Amniotic epithelial cell (primary cell): ENCODE measurements around the gene RAPGEF6.
A peak's percentile ranks its signal among the peaks of the same experiment; 100 is the strongest.
"Not testable (repeated sequence)": the region's sequence is repeated elsewhere in the genome, so short reads cannot be mapped to it uniquely, and the experiment has no call there.

Source experiments
- DNase-seq: peaks from one replicate; pipeline ENCODE4 v3.0.0-alpha.2; 2010; ENCODE audit warnings: low read depth

The RAPGEF6 gene

DNA sequence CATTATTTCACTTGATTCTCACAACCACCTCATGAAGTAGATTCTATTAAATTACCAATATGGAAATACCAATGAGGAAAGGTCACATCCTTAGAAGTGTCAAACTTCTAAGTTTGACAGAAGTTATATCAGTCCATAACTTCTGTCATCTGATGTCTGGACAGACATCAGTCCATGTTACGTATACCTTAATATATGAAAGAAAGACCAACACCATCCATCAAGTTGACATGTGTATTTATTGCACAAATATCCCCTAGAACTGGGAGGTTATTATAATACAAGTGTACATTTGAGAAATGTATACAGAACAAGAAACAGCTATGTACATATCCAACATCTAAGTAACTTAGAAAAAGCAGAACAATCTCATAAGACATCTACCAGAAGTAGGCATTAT, 6.5 kb upstream of the RAPGEF6 start:
- no peak for DNase-seq

DNA sequence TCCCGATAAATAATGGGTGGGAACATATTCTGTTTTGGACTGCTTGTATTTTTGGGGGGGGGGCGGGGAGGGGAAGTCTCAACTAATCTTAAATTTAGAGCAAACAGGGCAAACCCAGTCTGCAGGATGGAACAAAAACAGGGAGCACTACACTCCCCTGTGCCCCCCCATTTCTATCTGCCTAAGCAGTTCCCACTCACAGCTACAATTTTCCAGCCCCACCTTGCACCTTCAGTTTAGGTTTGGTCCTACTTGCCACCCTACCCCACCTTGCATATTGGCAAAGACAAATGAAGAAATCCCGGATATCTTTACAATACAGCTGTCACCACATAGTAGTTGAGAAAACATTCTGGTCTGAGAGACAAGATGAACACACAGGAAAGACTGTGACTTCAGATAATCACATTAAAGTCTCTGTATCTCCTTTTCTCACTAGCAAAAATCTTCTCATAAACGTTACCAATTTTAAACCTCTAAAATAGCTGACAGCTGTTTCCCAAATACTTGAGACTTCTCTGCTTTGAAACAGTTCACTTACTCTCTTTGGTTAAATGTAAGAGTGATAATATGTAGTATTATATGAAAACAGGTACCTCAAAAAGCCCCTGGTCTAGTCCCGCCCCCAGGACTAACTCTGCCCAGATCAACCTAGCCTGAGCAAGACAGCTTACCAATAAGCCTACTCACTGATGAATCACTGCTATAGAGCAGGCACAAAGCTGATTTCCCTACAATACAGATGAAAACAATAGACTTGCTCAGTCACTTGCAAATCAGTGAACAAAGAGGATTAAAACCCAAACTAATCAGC, 5.2 kb upstream of the RAPGEF6 start:
- DNase-seq: no peak

DNA sequence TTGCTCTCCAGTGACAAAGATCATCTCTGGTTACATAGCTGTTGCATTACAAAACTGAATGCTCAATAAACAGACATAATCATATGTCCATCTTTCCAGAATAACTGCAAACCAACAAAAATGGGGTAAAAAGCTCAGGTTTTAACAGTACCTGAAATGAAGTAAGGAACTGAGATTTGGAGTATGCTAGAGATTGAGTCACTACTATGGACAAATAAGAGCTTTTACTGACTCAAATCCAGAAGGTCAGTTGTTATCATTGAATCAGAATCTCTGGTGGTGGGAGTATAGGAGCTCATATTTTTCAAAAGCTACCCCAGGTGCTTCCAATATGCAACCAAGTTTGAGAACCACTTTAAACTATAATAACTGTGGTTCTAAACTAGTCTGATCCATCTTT, 4.1 kb upstream of the RAPGEF6 start:
- DNase-seq: no peak

DNA sequence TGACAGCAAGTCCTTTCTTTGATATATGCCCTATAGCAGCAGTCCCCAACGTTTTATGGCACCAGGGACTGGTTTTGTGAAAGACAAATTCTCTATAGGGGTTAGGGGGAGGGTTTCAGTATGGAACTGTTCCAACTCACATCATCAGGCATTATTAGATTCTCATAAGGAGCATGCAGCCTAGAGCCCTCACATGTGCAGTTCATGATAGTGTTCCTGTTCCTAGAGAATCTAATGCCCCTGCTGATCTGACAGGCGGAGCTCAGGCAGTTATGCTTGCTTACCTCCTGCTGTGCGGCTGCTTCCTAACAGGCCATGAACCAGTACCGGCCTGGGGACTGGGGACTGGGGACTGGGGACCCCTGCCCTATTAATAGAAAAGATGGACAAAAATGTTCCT, 2.7 kb upstream of the RAPGEF6 start:
- no peak for DNase-seq

DNA sequence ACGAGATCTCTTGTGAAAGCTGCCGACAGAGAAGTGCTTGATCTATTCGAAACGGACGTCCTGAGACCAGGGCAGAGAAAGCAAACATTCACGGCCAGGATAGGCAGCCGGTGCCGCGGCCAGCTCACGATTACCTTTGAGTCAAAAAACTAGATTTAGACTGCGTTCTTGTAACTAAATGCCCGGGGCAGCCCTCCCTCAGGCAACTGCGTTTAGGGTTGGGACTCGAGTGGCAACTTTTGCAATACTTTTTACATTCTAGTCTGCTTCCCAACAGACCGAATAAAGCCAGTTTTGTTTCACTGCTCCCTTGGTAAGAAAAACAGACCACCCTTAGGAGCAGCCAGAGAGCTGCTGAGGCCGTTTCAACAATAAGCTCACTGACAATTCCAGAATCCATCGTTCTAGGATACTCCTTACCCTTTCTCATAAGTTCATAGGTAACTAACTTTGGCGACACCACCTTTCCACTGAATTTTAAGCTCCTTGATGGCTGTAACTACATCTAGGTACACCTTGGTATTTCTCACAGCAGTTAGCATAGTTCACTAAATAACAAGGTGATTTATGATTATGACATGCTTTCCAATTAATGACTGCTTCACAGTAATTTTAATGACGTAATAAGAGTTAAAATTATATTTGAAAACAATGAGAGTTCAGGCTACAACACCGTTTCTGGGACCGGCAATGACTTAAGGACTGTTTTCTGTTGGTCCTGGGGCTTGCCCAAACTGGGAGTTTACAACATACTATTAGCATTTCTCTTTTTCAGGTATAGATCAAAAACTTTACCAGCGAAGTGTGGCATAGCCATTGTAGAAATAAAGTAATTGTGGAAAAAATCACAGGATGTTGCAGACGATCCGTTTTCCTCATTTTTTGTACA, 899 bp upstream of the RAPGEF6 start:
- DNase-seq: no peak

DNA sequence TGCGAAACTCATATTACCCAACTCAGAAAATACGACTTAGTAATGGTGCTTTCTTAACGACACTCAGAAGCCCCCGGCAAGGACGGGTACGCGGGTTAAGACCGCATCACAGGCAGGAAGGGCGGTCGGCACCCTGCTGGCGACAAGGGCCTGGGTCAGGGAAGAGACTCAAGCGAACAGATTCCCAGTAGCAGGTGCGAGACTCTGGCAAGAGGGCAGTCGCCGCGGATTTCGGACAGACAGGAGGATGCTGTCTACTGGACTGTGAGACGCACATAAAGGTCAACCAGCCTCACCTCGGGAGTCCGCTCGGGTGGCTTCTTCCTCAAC, 398 bp downstream of the RAPGEF6 start:
- DNase-seq: no peak

DNA sequence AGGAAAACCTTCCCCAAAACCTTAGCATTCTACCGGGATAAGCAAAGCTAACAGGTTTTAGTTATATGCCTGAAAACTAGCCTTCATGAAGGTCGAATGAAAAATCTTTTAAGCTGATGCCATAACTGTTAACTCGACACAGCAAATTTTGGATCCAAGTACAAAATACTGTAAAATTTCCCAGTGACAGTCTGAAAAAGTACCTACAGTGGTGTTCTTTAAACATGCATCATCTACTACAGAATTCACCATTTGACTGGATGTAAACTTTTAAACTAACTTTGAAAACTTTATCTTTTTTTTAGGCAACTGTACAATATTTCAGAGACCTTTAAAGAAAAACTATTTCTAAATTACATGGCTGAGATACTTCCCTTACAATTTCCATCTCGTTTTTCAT, 791 bp downstream of the RAPGEF6 start:
- no peak for DNase-seq

DNA sequence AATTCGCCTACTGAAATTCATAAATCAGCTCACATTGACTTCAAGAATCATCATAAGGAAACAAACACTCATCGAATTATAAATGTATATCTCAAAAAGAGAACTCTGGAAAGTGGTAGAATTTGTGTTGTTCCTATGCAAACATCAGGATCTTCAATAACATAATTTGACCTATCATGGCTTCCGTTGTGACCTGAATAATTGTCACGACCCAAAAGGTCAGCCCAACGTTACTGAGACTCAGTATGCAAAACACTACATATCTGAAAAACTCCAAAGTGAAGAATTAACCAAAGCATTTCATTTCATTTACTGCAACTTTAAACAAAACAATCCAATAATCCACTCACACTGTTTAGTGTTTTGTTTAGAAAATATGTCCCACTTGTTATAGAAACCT, 1.2 kb downstream of the RAPGEF6 start:
- DNase-seq: no peak

DNA sequence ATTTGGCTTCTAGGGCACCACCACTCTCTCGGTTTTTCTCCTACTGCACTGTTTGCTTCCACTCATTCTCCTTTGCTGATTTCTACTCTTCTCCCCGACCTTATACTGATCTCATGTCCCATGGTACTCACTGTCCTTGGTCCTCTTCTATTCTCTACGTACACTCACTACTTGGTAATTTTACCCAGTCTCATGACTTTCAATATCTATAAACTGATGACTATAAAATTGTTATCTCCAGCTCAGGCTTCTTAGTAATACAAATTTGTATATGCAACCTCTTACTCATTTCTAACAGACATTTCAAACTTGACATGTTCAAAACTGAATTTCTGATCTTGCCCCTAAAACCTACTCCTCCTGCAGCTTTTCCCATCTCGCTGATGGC, 4.1 kb downstream of the RAPGEF6 start:
- DNase-seq: peak; percentile 37

DNA sequence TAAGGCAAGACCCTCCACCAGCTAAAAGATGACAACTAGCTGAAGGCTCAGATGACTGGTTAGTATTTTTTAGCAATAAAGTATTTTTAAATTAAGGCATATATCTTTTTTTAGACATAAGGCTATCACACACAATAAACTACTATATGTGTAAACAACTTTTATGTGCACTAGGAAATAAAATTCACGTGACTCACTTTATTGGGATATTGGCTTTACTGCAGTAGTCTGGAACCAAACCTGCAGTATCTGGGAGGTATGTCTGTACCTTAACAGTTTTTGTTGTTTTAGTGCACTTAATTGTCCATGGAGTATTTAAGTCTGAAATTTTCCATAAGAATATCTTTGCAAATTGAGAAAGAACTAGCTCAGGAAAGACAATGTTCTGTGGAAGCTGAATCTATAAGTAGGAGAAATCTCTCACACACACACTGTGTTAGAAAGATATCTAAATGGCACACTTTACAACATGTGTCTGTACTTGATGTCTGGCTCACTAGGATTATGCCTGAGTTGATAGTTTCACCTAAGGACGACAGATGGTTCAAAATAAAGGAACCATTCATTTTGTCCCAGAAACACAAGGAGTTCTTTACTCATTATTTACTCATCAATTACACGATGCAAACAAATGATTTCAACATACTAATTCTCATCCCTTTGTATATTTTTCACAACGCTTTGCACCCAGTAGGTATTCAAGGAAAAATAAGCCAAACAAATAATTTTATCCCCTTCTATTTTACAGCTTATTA, 4.6 kb downstream of the RAPGEF6 start:
- DNase-seq: no peak

DNA sequence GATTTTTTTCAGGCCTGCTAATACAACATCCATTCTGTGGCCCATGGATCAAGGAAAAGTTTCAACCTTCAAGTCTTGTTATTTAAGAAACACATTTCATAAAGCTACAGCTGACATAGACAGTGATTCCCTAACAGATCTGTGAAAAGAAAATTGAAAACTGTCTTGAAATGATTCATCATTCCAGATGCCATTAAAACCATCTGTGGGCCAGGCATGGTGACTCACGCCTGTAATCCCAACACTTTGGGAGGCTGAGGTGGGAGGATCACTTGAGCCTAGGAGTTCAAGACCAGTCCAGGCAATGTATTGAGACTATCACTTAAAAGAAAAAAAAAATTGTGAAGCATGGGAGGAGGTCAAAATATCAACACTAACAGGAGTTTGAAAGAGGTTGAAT, 6.0 kb downstream of the RAPGEF6 start:
- DNase-seq: peak; percentile 28

DNA sequence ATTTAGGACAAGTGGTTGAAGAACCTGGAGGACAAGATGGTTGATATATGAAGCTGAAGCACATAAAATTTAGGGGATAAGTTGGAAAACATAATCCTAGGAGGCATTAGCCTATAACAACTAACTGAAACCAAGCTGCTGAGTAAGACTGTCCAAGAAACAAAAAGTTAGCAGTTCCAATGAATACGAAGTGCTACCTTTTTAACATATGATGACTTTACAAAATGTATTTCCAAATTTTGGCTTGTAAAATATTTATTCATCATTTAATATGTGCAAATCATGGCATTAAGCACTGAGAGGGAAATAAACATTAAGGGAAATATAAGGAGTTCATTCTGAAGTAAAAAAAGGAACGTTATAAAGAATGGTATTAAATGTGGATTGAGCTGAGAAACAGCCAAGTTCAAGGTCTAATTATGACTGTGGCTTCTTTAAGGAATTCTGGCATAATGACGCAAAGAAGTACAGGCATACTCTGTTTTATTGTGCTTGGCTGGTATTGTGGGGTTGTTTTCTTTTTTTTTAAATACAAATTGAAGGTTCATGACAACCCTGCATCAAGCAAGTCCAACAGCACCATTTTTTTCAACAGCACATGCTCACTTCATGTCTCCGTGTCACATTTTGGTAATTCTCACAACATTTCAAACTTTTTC, 7.7 kb downstream of the RAPGEF6 start:
- DNase-seq: no peak

DNA sequence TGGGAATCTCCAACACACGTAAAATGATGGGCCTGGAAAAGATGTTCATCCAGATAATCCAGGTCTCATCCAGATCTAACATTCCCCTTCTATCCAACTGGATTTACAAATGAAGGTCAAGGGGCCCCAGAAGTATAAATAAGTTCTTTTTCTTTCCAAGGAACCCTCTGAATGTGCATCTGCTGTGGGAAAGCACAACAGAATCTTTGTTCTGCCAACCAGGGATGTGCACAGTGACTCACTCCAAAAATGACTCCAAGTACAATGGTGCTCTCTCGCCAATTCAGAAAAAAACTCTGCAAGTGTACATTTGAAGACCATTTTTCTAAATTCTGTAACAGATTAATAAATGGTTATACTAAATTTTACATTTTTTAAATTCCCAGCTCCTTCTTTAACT, 12.4 kb downstream of the RAPGEF6 start:
- peak; percentile 36 for DNase-seq

DNA sequence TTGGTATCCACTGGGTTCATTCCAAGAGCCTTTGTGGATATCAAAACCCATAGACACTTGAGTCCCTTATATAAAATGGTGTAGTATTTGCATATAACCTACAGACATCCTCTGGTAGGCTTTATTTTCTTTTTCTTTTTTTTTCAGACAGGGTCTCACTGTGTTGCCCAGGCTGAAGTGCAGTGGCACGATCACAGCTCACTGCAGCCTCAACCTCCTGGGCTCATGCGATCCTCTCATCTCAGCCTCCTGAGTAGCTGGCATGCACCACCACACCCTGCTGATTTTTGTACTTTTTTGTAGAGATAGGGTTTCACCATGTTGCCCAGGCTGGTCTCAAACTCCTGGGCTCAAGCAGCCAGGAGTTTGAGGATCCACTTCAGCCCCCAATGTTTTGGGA, 13.9 kb downstream of the RAPGEF6 start:
- not testable (repeated sequence) for DNase-seq

DNA sequence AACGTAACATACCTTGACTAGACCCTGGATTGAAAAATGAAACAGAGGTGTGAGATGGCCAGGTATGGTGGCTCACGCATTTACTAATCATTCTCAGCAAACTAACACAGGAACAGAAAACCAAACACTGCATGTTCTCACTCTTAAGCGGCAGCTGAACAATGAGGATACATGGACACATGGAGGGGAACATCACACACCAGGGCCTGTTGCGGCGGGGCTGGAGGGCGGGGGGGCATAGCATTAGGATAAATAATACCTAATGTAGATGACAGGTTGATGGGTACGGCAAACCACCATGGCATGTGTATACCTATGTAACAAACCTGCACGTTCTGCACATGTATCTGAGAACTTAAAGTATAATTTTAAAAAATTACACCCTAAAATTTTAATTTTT, 15.9 kb downstream of the RAPGEF6 start:
- DNase-seq: no peak

DNA sequence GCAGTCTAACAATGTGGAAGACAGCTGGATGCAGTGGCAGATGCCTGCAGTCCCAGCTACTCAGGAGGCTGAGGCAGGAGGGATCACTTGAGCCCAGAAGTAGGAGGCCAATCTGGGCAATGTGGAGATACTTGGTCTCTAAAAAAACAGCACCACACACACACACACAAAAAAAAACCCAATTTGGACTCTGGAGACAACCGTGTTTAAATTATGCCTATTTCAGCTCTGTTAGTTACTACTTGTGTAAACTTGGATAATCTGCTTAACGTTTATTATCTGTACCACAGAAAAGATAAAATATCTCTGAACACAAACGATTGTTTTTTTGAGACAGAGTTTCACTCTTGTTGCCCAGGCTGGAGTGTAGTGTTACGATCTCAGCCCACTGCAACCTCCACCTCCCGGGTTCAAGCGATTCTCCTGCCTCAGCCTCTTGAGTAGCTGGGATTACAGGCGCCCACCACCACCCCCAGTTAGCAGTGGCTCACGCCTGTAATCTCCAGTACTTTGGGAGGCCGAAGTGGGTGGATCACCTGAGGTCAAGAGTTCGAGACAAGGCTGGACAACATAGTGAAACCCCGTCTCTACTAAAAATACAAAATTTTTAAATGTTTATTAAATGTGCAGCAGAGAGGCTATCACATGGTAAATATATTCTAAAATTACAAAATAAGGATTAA, 17.7 kb downstream of the RAPGEF6 start:
- DNase-seq: no peak

DNA sequence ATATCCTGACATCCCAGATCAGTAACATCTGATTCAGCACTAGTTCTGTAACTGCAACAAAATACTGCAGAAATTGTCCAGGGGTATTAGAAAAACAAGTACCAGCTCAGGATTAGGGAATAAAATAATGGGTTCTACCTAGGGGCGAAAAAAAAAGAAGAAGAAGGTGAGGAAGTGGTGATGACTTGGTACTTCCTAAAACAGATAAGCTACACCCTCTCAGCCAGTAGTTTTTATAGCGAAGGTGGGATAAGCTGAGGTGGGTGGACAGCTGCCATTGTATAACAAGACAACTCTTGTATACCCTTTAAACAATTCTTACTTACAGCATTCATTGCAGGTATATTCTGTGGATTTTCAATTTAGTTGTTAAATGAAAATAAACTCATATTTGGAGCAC, 19.1 kb downstream of the RAPGEF6 start:
- no peak for DNase-seq

DNA sequence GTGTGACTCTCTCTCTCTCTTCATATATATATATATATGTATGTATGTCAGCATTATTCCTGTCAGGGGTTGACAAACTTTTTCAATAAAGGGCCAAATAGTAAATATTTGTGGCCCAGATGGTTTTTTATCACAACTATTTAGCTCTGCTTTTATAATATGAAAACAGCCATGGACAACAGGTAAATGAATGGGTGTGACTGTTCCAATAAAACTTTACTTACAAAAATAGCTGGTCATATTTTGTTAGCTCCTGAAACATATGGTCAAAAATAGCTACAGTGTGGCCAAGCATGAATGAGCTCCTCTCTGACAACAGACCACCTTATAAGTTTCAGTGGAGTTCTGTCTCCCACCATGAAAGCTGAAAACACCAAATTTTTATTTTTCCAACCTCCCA, 21.6 kb downstream of the RAPGEF6 start:
- DNase-seq: no peak

DNA sequence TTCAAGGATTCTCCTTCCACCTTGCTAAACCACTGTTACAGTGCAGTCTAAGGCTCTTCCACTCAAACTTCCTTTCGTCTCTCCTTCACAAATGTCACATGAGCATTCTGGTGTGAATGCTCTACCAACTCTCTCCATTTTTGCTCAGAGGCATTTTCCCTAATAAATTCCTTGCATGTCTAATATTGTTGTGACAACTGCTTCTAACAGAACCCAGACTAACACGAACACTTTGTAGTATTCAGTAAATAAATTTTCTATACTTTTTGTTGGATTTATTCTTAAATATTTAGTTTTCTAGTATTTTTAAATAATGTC, 24.0 kb downstream of the RAPGEF6 start:
- no peak for DNase-seq

DNA sequence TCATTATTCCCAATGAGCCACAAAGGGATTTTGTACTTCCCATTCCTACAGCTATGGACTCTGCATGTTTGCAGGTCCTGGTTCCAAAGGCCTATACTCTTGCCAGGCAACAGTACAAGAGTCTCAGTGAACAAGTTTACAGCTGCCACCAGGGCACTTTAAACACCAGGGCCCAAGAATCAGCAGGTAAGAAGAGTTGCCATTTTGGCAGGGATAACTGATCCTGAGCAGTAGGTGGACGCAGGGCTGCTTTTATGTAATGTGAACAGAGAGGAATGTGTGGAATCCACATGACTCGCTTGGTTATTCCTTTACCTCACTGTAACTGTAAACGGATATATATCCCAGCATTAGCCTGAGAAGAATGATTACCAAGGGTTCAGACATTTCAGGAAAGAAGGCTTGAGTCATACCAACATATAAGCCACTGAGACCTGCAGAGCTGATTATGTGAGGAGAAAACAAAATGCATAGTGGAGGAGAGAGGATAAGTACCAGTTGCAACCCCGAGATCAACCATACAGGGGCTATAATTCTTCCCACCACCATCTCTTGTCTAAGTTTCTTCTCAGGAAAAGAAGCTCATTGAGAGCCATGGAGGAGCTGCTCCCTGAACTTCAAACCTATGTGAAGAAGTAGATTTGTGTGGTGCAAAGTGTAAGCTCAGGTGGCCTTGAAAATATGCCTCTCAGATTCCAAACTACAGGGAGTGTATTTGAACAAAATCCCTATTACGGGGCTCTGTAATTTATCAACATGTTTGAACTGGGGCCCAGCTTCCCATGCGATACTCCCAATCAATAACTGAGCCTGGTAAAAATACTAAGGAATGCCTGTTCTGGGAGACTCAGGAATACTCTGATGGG, 24.6 kb downstream of the RAPGEF6 start:
- DNase-seq: peak; percentile 92

DNA sequence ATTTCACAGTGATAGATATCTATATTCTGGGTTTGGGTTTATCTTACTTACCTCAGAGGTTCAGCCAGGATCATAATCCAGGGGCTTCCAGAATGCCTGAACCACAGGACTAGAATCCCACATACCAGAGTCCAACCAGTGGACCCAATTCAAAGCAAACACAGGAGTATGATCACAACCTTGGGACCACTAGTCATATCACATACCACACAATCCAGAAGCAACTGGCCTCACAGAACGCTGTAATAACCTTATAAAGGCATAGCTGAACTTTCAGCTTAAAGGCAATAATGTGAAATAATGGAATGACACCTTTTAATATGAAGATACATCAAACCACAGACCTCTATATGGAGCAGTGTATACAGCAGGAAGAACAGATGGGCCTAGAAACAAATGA, 25.3 kb downstream of the RAPGEF6 start:
- peak; percentile 48 for DNase-seq
